DMS153 treated with DMSO at 0.1 percent for 48 hours (cell line): ENCODE measurements around the gene PDE3B.
"Not testable (repeated sequence)": the region's sequence is repeated elsewhere in the genome, so short reads cannot be mapped to it uniquely, and the experiment has no call there.

Experiments
- DNase-seq: peaks from one replicate; lab custom pipeline; 2025; ENCODE audit not compliant: unreplicated experiment; lab: John Stamatoyannopoulos, UW

The PDE3B gene

GRCh38 chr11:14875163-14875562 lies 231.6 kb downstream of the PDE3B start:
- no peak for DNase-seq

- DNase-seq, result no peak
Observed at GRCh38 chr11:14881576-14882193, 238.1 kb downstream of the PDE3B start.

- DNase-seq, result no peak
Observed at GRCh38 chr11:14882196-14882595, 238.6 kb downstream of the PDE3B start.

GRCh38 chr11:14883683-14884082 lies 240.1 kb downstream of the PDE3B start:
- DNase-seq, result not testable (repeated sequence)

- no peak for DNase-seq
Observed at GRCh38 chr11:14884667-14885273, 241.2 kb downstream of the PDE3B start.

GRCh38 chr11:14886513-14886912 lies 242.9 kb downstream of the PDE3B start:
- DNase-seq, result no peak

- DNase-seq, result peak; percentile 90
Observed at GRCh38 chr11:14891143-14892035, 247.8 kb downstream of the PDE3B start.

- peak; percentile 93 for DNase-seq
Observed at GRCh38 chr11:14892036-14892556, 248.5 kb downstream of the PDE3B start, which contains the start of gene CYP2R1. Gene CYP2R1 (minus strand): TSS chr11:14892231. CDS start chr11:14892205, 26 bp downstream.

GRCh38 chr11:14892577-14892976 lies 249.0 kb downstream of the PDE3B start:
- DNase-seq, result no peak

- no peak for DNase-seq
Observed at GRCh38 chr11:14894657-14895598, 251.3 kb downstream of the PDE3B start.

- DNase-seq, result no peak
Observed at GRCh38 chr11:14898355-14898754, 254.8 kb downstream of the PDE3B start.

- no peak for DNase-seq
Observed at GRCh38 chr11:14898906-14899305, 255.3 kb downstream of the PDE3B start.

GRCh38 chr11:14902650-14903350 lies 259.2 kb downstream of the PDE3B start:
- DNase-seq, result no peak

- no peak for DNase-seq
Observed at GRCh38 chr11:14904745-14905103, 261.1 kb downstream of the PDE3B start.

GRCh38 chr11:14905104-14906033 lies 261.8 kb downstream of the PDE3B start:
- no peak for DNase-seq

GRCh38 chr11:14906578-14906977 lies 263.0 kb downstream of the PDE3B start:
- no peak for DNase-seq

GRCh38 chr11:14906993-14907392 lies 263.4 kb downstream of the PDE3B start:
- DNase-seq, result no peak

GRCh38 chr11:14907411-14908213 lies 264.0 kb downstream of the PDE3B start:
- DNase-seq, result peak; percentile 86
